GM18511 (cell line): ENCODE measurements around the gene DDX54.
"Not testable (repeated sequence)": the region's sequence is repeated elsewhere in the genome, so short reads cannot be mapped to it uniquely, and the experiment has no call there.

ENCODE experiments used
- ATAC-seq: cut with Tn5 transposase; IDR thresholded peaks from one replicate; pipeline ENCODE4 v1.9.1; 2021; ENCODE audit warnings: mild to moderate bottlenecking, moderate library complexity; ENCODE audit not compliant: unreplicated experiment

DDX54 gene

GRCh38 chr12:113220593-113221180 lies 35.4 kb upstream of the DDX54 start:
- ATAC-seq: peak; percentile 2

- no peak for ATAC-seq
These were observed 30.7 kb upstream of the DDX54 start for GRCh38 chr12:113216027-113216426.

- peak; percentile 76 for ATAC-seq
These were observed 29.7 kb upstream of the DDX54 start for GRCh38 chr12:113214895-113215400.

- no peak for ATAC-seq
These were observed 25.9 kb upstream of the DDX54 start for GRCh38 chr12:113211160-113211559.

GRCh38 chr12:113208041-113208934 lies 23.0 kb upstream of the DDX54 start:
- peak; percentile 77 for ATAC-seq

GRCh38 chr12:113207613-113208040 lies 22.3 kb upstream of the DDX54 start:
- ATAC-seq: no peak

GRCh38 chr12:113206802-113207201 lies 21.5 kb upstream of the DDX54 start:
- not testable (repeated sequence) for ATAC-seq

DNA sequence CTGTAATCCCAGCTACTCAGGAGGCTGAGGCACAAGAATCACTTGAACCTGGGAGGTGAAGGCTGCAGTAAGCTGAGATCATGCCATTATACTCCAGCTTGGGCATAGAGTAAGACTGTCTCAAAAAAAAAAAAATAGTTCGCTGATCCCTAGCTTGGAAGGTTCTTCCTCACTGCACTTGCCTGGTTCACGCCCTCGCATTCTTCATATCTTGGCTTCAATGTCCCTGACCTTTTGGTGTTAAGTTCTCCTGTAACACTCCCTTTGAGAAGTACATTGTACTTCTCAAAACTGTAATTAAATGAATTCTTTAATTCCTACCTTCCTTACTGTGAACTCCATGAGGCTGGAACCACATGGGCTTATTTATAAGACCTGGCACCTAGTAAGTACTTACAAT lies 19.5 kb upstream of the DDX54 start:
- ATAC-seq: no peak

GRCh38 chr12:113203852-113204760 lies 18.8 kb upstream of the DDX54 start:
- ATAC-seq: no peak

- no peak for ATAC-seq
These were observed 17.2 kb upstream of the DDX54 start for GRCh38 chr12:113202300-113203075.

GRCh38 chr12:113201187-113202177 lies 16.2 kb upstream of the DDX54 start:
- no peak for ATAC-seq

- no peak for ATAC-seq
These were observed 14.9 kb upstream of the DDX54 start for GRCh38 chr12:113200021-113200797.

- ATAC-seq: no peak
These were observed 13.0 kb upstream of the DDX54 start for GRCh38 chr12:113198296-113198695.

DNA sequence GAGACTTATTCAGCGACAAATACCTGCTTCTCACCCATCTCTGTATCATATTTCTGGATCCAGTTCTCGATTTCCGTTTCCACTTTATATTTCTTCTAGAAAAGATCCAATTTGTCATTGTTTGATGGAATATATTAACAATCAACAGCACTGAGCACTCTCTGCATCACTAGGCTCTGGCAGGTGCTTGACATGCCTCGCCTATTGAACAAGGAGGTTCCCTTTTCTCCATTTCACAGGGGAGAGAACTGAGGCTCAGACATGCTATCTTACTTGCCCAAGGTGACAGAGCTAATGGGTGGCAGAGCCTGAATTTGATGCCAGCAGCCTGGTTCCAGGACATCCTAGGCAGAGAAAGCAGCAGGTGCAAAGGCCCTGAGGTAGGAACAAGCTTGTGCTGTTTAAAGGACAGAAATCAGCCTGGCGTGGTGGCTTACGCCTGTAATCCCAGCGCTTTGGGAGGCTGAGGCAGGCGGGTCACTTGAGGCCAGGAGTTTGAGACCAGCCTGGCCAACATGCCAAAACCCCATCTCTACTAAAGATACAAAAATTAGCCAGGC lies 12.3 kb upstream of the DDX54 start:
- ATAC-seq: no peak

- ATAC-seq: no peak
These were observed 11.7 kb upstream of the DDX54 start for GRCh38 chr12:113196990-113197389.

DNA sequence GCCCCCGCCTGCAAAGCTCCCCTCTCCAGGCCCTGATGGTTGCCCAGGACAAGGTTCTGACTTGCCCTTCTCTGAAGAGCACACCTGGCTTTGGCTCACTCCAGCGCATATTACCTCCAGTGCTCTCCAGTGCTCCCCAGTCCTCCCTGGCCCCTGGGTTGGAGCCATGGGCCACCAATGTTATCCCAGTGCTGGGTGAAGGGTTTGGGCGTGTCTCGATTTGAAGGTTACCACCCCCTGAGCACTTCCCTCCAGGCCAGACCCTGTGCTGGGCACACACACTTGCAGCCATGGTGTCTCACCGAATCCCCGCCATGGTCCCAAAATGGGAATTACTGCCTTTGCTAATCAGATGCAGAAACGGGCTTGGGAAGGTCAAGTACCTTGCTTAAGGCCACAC lies 11.3 kb upstream of the DDX54 start:
- no peak for ATAC-seq

- ATAC-seq: no peak
These were observed 10.3 kb upstream of the DDX54 start for GRCh38 chr12:113195598-113195997.

GRCh38 chr12:113194971-113195391 lies 9.7 kb upstream of the DDX54 start:
- ATAC-seq: no peak
